Measurements from ENCODE around the gene WDR48. TPM values are rescaled to one million over a fixed set of nuclear protein-coding genes. Genes with fewer than 3 reads are reported as not detected.

The WDR48 gene
- total RNA-seq, 1 donor from 2014 or later = 58.9 TPM

GRCh38 chr3:39109086-39109485 is 57.3 kb downstream of the WDR48 start:
- peaks cover 30% of the 10 kb centered on the region for H3K4me1 Mint-ChIP-seq
- TF ChIP-seq CTCF (IDR thresholded peaks at IDR 0.05; ENCODE audit: unreplicated experiment) = no peak
- no peaks in the 10 kb centered on the region for H3K36me3 Mint-ChIP-seq
- no peaks in the 10 kb centered on the region for H3K27me3 Mint-ChIP-seq (ENCODE audit: low read depth)
- no peak for DNase-seq (ENCODE audit: low spot score in 2 of 2, unreplicated experiment in 2 of 2)
- no peaks in the 10 kb centered on the region for H3K9me3 Mint-ChIP-seq
- peak overlapping the region; percentile 92 for H3K4me3 Mint-ChIP-seq
- H3K27ac Mint-ChIP-seq = no peak overlapping the region

GRCh38 chr3:39110041-39110639 is 58.3 kb downstream of the WDR48 start:
- H3K27ac Mint-ChIP-seq = no peak overlapping the region
- TF ChIP-seq CTCF (IDR thresholded peaks at IDR 0.05; ENCODE audit: unreplicated experiment) = no peak
- H3K36me3 Mint-ChIP-seq = no peaks in the 10 kb centered on the region
- H3K4me1 Mint-ChIP-seq = peaks cover 26% of the 10 kb centered on the region
- DNase-seq (ENCODE audit: low spot score in 2 of 2, unreplicated experiment in 2 of 2) = no peak
- H3K27me3 Mint-ChIP-seq (ENCODE audit: low read depth) = no peaks in the 10 kb centered on the region
- H3K4me3 Mint-ChIP-seq = no peak overlapping the region
- no peaks in the 10 kb centered on the region for H3K9me3 Mint-ChIP-seq

- Mint-ChIP-seq H3K9me3 (no peaks in the 10 kb centered on the region), H3K4me1 (peaks cover 9% of the 10 kb centered on the region), H3K4me3 (no peak overlapping the region), H3K27ac (no peak overlapping the region), H3K27me3 (ENCODE audit: low read depth) (no peaks in the 10 kb centered on the region), H3K36me3 (no peaks in the 10 kb centered on the region)
- no peak for DNase-seq (ENCODE audit: low spot score in 2 of 2, unreplicated experiment in 2 of 2)
- TF ChIP-seq CTCF (IDR thresholded peaks at IDR 0.05; ENCODE audit: unreplicated experiment) = no peak
These were observed 60.3 kb downstream of the WDR48 start for GRCh38 chr3:39112113-39112512.

- no peaks in the 10 kb centered on the region for H3K9me3 Mint-ChIP-seq
- no peaks in the 10 kb centered on the region for H3K36me3 Mint-ChIP-seq
- TF ChIP-seq CTCF (IDR thresholded peaks at IDR 0.05; ENCODE audit: unreplicated experiment) = no peak
- DNase-seq (ENCODE audit: low spot score in 2 of 2, unreplicated experiment in 2 of 2) = no peak
- H3K4me1 Mint-ChIP-seq = peaks cover 9% of the 10 kb centered on the region
- no peak overlapping the region for H3K4me3 Mint-ChIP-seq
- H3K27ac Mint-ChIP-seq = no peak overlapping the region
- no peaks in the 10 kb centered on the region for H3K27me3 Mint-ChIP-seq (ENCODE audit: low read depth)
These were observed 60.7 kb downstream of the WDR48 start for GRCh38 chr3:39112535-39112934.

GRCh38 chr3:39113291-39113690 is 61.5 kb downstream of the WDR48 start:
- peaks cover 2% of the 10 kb centered on the region for H3K4me1 Mint-ChIP-seq
- no peaks in the 10 kb centered on the region for H3K9me3 Mint-ChIP-seq
- TF ChIP-seq CTCF (IDR thresholded peaks at IDR 0.05; ENCODE audit: unreplicated experiment) = no peak
- H3K27ac Mint-ChIP-seq = no peak overlapping the region
- DNase-seq (ENCODE audit: low spot score in 2 of 2, unreplicated experiment in 2 of 2) = no peak
- no peaks in the 10 kb centered on the region for H3K36me3 Mint-ChIP-seq
- no peak overlapping the region for H3K4me3 Mint-ChIP-seq
- H3K27me3 Mint-ChIP-seq (ENCODE audit: low read depth) = no peaks in the 10 kb centered on the region

- no peaks in the 10 kb centered on the region for H3K9me3 Mint-ChIP-seq
- no peak for TF ChIP-seq CTCF (IDR thresholded peaks at IDR 0.05; ENCODE audit: unreplicated experiment)
- H3K36me3 Mint-ChIP-seq = no peaks in the 10 kb centered on the region
- no peak overlapping the region for H3K4me3 Mint-ChIP-seq
- no peak for DNase-seq (ENCODE audit: low spot score in 2 of 2, unreplicated experiment in 2 of 2)
- H3K27ac Mint-ChIP-seq = no peak overlapping the region
- no peaks in the 10 kb centered on the region for H3K27me3 Mint-ChIP-seq (ENCODE audit: low read depth)
- no peaks in the 10 kb centered on the region for H3K4me1 Mint-ChIP-seq
These were observed 62.6 kb downstream of the WDR48 start for GRCh38 chr3:39114456-39114855.
